ENCODE measurements around the gene ITM2C. TPM values are rescaled to one million over a fixed set of nuclear protein-coding genes. Genes with fewer than 3 reads are reported as not detected.

Gene ITM2C
- polyA plus RNA-seq, 3 donors: 1.4 to 3.2 (median 2.9) TPM

DNA sequence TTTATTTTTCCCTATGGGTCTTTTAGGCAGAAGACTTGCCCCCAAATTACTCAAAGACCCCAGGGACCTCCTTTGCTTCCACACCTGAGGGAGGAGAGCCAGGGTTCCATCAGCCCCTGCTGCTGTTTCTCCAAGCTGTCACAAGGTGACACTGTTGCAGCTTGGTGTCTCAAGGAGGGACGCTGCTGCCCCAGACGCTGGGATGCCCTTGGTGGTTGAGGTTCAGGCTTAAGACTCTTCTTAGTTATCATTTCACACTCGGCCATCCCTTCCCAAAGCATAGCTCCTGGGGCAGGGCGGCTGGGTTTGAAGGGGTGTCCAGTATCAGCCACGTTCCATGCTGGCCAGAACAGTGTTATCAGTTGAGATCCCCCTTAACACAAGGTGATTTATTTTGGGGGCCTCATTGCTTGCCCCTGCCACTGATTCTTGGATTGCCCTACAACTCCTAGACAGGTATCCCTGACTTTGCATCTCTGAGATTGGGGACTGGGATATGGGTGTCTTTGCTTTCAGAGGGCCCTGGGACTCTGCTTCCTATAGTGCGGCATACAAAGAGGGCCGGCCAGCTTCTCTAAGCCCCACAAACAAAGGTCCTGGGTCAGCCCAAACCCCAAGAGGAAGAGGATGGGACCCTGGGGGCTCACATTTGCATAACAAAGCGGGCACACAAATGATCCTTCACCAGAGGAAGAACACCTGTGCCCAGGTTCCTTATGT, 37.6 kb downstream of the ITM2C start:
- no peaks in the 10 kb centered on the region for H3K27me3 ChIP-seq (ENCODE audit: control insufficient read depth in 2 of 2, insufficient read depth in 2 of 2, low read length in 2 of 2)
- no peaks in the 10 kb centered on the region for H4K20me1 ChIP-seq (ENCODE audit: insufficient read depth, low read length)
- no peaks in the 10 kb centered on the region for H3K36me3 ChIP-seq (replicated peaks in 1 of 2; ENCODE audit: control insufficient read depth in 1 of 2, insufficient read depth in 2 of 2, low read length in 2 of 2)
- no peak overlapping the region for H3K4me2 ChIP-seq (replicated peaks; ENCODE audit: extremely low read depth, low read length, poor library complexity, severe bottlenecking)
- H3K9ac ChIP-seq (ENCODE audit: insufficient read depth, low read length, poor library complexity, severe bottlenecking): no peak overlapping the region
- no peak overlapping the region for H3K4me3 ChIP-seq (replicated peaks in 1 of 3; ENCODE audit: low read depth in 2 of 3, low read length in 3 of 3)
- no peak overlapping the region for H3K4me3 Mint-ChIP-seq
- DNase-seq: peak in 2 of 3 donors; percentile 14 to 44
- H3K27ac ChIP-seq (ENCODE audit: low read depth in 1 of 2, low read length in 2 of 2): no peak overlapping the region
- H3K9me3 ChIP-seq (replicated peaks in 1 of 2; ENCODE audit: control insufficient read depth in 1 of 2, insufficient read depth in 1 of 2, low read length in 2 of 2): no peaks in the 10 kb centered on the region
- TF ChIP-seq, protein P1, sequence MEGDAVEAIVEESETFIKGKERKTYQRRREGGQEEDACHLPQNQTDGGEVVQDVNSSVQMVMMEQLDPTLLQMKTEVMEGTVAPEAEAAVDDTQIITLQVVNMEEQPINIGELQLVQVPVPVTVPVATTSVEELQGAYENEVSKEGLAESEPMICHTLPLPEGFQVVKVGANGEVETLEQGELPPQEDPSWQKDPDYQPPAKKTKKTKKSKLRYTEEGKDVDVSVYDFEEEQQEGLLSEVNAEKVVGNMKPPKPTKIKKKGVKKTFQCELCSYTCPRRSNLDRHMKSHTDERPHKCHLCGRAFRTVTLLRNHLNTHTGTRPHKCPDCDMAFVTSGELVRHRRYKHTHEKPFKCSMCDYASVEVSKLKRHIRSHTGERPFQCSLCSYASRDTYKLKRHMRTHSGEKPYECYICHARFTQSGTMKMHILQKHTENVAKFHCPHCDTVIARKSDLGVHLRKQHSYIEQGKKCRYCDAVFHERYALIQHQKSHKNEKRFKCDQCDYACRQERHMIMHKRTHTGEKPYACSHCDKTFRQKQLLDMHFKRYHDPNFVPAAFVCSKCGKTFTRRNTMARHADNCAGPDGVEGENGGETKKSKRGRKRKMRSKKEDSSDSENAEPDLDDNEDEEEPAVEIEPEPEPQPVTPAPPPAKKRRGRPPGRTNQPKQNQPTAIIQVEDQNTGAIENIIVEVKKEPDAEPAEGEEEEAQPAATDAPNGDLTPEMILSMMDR (IDR thresholded peaks at IDR 0.05): peak; percentile 96
- no peaks in the 10 kb centered on the region for H3K4me1 Mint-ChIP-seq
- no peaks in the 10 kb centered on the region for H3K79me2 ChIP-seq (ENCODE audit: insufficient read depth, low read length)
- H3K36me3 Mint-ChIP-seq: no peaks in the 10 kb centered on the region
- WGBS (ENCODE audit: insufficient coverage): 60% methylated on average over 1 of the region's 8 CpGs
- no peak overlapping the region for H2AFZ ChIP-seq (ENCODE audit: insufficient read depth, low read depth, low read length, poor library complexity, severe bottlenecking)
- H3K27ac Mint-ChIP-seq: no peak overlapping the region
- H3K4me1 ChIP-seq (ENCODE audit: control insufficient read depth in 1 of 2, insufficient read depth in 2 of 2, low read length in 2 of 2): no peaks in the 10 kb centered on the region
- H3K9me3 Mint-ChIP-seq: no peaks in the 10 kb centered on the region
- peaks cover 1 to 6% (median 2%) of the 10 kb centered on the region in 3 donors for H3K27me3 Mint-ChIP-seq (ENCODE audit: low read depth in 3 of 3)
- intact Hi-C loops (cut with micrococcal nuclease): loop anchor here (1.0 to 2.0 kb wide), 2 partner anchors 84 to 85 kb away; no protein-coding TSS in a partner anchor

DNA sequence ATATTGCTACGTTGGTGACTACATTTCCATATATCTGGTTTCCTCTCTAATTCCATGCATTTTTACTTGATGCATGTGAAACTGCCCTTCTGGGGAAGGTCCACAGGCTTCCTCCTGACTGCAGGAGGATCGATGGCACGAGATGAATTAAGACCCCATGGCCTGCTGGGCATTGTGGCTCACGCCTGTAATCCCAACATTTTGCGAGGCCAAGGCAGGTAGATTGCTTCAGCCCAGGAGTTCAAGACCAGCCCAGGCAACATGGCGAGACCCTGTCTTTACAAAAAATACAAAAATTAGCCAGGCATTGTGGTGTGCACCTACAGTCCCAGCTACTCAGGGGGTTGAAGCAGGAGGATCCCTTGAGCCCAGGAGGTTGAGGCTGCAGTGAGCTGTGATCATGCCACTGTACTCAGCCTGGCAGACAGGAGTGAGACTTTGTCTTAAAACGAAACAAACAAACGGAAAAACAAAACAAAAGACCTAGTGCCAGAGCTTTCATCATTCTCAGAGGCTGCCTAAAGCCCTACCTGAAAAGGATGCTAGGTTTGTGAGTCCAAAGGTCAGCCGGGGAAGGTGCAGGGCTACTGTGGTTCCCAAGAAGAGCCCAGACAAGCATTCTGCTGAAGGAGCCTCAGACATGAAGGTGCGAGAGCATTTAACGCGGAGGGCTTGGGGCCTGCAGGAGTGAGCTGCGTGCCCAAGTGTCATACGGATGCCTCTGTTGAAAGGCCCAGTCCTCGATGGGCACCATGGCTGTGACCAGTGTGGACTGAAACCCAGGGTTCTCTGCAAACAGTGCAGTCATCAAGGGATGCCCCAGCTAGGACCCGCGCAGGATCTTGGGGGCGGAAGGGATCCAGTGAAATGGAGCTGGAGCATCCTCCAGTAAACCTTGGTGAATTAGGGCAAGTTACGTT, 38.7 kb downstream of the ITM2C start:
- H3K27ac ChIP-seq (ENCODE audit: low read depth in 1 of 2, low read length in 2 of 2): no peak overlapping the region
- no peaks in the 10 kb centered on the region for H3K27me3 ChIP-seq (ENCODE audit: control insufficient read depth in 2 of 2, insufficient read depth in 2 of 2, low read length in 2 of 2)
- TF ChIP-seq, protein P1 (IDR thresholded peaks at IDR 0.05): no peak
- no peaks in the 10 kb centered on the region for H3K36me3 ChIP-seq (replicated peaks in 1 of 2; ENCODE audit: control insufficient read depth in 1 of 2, insufficient read depth in 2 of 2, low read length in 2 of 2)
- 88% methylated on average over 17 of the region's 19 CpGs for WGBS (ENCODE audit: insufficient coverage)
- no peaks in the 10 kb centered on the region for H4K20me1 ChIP-seq (ENCODE audit: insufficient read depth, low read length)
- intact Hi-C loops (cut with micrococcal nuclease): loop anchor here in 1 of 2 donors (2.0 kb wide), 1 partner anchor 83 kb away; no protein-coding TSS in a partner anchor
- Mint-ChIP-seq H3K36me3 (no peaks in the 10 kb centered on the region), H3K9me3 (no peaks in the 10 kb centered on the region), H3K27me3 (ENCODE audit: low read depth in 3 of 3) (peaks cover 1 to 6% (median 2%) of the 10 kb centered on the region in 3 donors), H3K4me1 (peaks cover 5% of the 10 kb centered on the region), H3K4me3 (no peak overlapping the region), H3K27ac (peak overlapping the region in 1 of 7 donors; percentile 16)
- no peaks in the 10 kb centered on the region for H3K79me2 ChIP-seq (ENCODE audit: insufficient read depth, low read length)
- no peaks in the 10 kb centered on the region for H3K9me3 ChIP-seq (replicated peaks in 1 of 2; ENCODE audit: control insufficient read depth in 1 of 2, insufficient read depth in 1 of 2, low read length in 2 of 2)
- peaks cover 0 to 7% of the 10 kb centered on the region in 2 donors for H3K4me1 ChIP-seq (ENCODE audit: control insufficient read depth in 1 of 2, insufficient read depth in 2 of 2, low read length in 2 of 2)
- H3K4me3 ChIP-seq (replicated peaks in 1 of 3; ENCODE audit: low read depth in 2 of 3, low read length in 3 of 3): no peak overlapping the region
- H3K4me2 ChIP-seq (replicated peaks; ENCODE audit: extremely low read depth, low read length, poor library complexity, severe bottlenecking): no peak overlapping the region
- DNase-seq: no peak
- no peak overlapping the region for H2AFZ ChIP-seq (ENCODE audit: insufficient read depth, low read depth, low read length, poor library complexity, severe bottlenecking)
- H3K9ac ChIP-seq (ENCODE audit: insufficient read depth, low read length, poor library complexity, severe bottlenecking): no peak overlapping the region

All from CD14-positive monocyte (primary cell).